ENCODE measurements around the gene METTL16. TPM values are rescaled to one million over a fixed set of nuclear protein-coding genes. Genes with fewer than 3 reads are reported as not detected.

Gene METTL16
- total and polyA plus RNA-seq, 2 donors (not counting 1 experiment from before 2014, with no cell fraction given) = 19.2 to 56.5 TPM

DNA sequence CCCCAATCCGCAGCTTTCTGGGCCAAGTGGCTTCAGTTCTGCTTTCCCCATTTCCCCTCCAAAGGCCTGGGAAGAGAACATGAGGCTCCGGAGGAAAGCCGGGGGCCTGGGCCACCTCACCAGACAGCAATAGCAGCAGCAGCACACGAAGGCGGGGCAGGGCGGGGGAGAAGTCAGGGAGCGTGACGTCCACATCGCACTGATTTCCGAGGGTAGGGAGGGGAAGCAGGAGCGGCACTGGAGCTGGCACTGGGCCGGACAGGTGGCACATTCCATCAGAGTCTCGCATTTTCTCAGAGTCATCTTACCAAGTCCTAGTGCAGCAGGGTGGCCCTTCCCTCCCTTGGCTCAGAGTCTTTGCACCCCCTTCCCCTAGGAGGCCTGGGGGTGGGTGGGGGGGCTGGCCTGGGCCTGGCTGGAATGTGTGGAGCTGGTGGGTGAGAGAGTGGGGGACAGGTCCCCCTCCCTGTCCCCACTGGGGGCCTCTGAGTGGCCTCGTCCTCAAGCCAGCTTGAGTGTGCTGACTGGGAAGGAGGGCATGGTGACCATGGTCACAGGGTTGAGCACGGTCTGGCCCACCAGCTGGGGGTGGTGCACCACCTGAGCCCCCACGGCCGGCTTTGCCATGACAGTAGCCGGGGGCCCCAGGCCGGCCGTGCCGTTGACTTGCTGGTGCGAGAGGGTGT, 125.1 kb downstream of the METTL16 start:
- peaks cover 0 to 28% of the 10 kb centered on the region in 2 experiments for H3K36me3 ChIP-seq (replicated peaks in 1 of 2; ENCODE audit: control extremely low read depth in 1 of 2, control insufficient read depth in 1 of 2, extremely low read depth in 1 of 2, insufficient read depth in 2 of 2, low read length in 1 of 2)
- Mint-ChIP-seq H3K9me3 (ENCODE audit: insufficient read depth) (no peaks in the 10 kb centered on the region), H3K27ac (no peak overlapping the region), H3K27me3 (no peaks in the 10 kb centered on the region), H3K4me1 (peaks cover 18% of the 10 kb centered on the region), H3K4me3 (no peak overlapping the region)
- intact Hi-C loops (cut with micrococcal nuclease) = no loop called here
- POLR2A ChIA-PET = no interaction called here
- no peak overlapping the region for H3K9ac ChIP-seq (ENCODE audit: low read length)
- CTCF ChIA-PET = interaction anchor here (14.1 kb wide), 1 partner anchor 28 kb away, joined by 650 read pairs; no protein-coding TSS in a partner anchor
- 98% methylated on average over 11 of the region's 22 CpGs for WGBS (ENCODE audit: insufficient coverage)
- no peaks in the 10 kb centered on the region for H3K27me3 ChIP-seq (replicated peaks in 1 of 4; ENCODE audit: control extremely low read depth in 1 of 4, control insufficient read depth in 3 of 4, insufficient read depth in 4 of 4, low read length in 3 of 4)
- H3K4me2 ChIP-seq (replicated peaks; ENCODE audit: low read depth, low read length, poor library complexity, severe bottlenecking) = no peak overlapping the region
- H4K20me1 ChIP-seq (ENCODE audit: control insufficient read depth, insufficient read depth, low read length, poor library complexity, severe bottlenecking) = peaks cover 61% of the 10 kb centered on the region
- H3K4me1 ChIP-seq (ENCODE audit: control insufficient read depth in 2 of 2, insufficient read depth in 2 of 2, low read length in 2 of 2) = peaks cover 14 to 21% of the 10 kb centered on the region in 2 donors
- H3K4me3 ChIP-seq (ENCODE audit: control extremely low read depth in 1 of 5, extremely low read depth in 1 of 5, insufficient read depth in 1 of 5, low read depth in 2 of 5, low read length in 4 of 5) = no peak overlapping the region
- no peak for DNase-seq
- no peak overlapping the region for H2AFZ ChIP-seq (ENCODE audit: insufficient read depth, low read depth, low read length, poor library complexity, severe bottlenecking)
- peaks cover 86% of the 10 kb centered on the region for H3K79me2 ChIP-seq (ENCODE audit: control insufficient read depth, insufficient read depth, low read length)
- TF ChIP-seq, protein P1, sequence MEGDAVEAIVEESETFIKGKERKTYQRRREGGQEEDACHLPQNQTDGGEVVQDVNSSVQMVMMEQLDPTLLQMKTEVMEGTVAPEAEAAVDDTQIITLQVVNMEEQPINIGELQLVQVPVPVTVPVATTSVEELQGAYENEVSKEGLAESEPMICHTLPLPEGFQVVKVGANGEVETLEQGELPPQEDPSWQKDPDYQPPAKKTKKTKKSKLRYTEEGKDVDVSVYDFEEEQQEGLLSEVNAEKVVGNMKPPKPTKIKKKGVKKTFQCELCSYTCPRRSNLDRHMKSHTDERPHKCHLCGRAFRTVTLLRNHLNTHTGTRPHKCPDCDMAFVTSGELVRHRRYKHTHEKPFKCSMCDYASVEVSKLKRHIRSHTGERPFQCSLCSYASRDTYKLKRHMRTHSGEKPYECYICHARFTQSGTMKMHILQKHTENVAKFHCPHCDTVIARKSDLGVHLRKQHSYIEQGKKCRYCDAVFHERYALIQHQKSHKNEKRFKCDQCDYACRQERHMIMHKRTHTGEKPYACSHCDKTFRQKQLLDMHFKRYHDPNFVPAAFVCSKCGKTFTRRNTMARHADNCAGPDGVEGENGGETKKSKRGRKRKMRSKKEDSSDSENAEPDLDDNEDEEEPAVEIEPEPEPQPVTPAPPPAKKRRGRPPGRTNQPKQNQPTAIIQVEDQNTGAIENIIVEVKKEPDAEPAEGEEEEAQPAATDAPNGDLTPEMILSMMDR (IDR thresholded peaks at IDR 0.05) = no peak
- no peak for TF ChIP-seq EZH2 (IDR thresholded peaks at IDR 0.05; ENCODE audit: borderline replicate concordance, insufficient read depth, low read depth, low read length, poor library complexity, severe bottlenecking)
- ATAC-seq (ENCODE audit: low read depth) = no peak
- no peak overlapping the region for H3K27ac ChIP-seq (ENCODE audit: low read length in 2 of 2)
- H3K9me3 ChIP-seq (ENCODE audit: control extremely low read depth in 1 of 3, control insufficient read depth in 2 of 3, insufficient read depth in 1 of 3, low read length in 2 of 3) = no peaks in the 10 kb centered on the region

Measured in B cell (primary cell).